HG03095 (cell line): ENCODE measurements around the gene CLEC9A.

ENCODE experiments used
- ATAC-seq: cut with Tn5 transposase; IDR thresholded peaks from one replicate; pipeline ENCODE4 v1.9.1; 2021; ENCODE audit warnings: moderate library complexity; ENCODE audit not compliant: unreplicated experiment

CLEC9A gene

GRCh38 chr12:10102322-10102721, 71.8 kb downstream of the CLEC9A start:
- no peak for ATAC-seq

GRCh38 chr12:10110256-10110844, 79.9 kb downstream of the CLEC9A start:
- no peak for ATAC-seq

DNA sequence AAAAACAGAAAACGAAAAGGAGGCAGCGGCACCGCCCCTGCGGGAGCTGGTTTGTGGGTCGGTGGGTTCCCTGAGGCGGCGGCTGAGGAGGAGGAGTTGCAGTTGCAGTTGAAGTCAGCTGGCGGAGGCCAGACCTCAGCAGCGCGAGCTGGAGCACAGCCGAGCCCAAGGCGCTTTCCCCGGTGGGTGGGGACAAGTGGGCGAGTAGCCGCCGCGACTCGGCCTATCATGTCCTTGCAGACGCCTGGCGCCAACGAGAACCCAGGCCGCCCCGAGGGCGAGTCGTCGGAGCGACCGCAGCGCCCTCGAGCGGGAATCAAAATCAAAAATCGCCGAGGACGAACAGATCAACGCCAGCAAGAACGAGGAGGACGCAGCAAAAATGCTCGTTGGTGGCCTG, 81.0 kb downstream of the CLEC9A start:
- no peak for ATAC-seq

DNA sequence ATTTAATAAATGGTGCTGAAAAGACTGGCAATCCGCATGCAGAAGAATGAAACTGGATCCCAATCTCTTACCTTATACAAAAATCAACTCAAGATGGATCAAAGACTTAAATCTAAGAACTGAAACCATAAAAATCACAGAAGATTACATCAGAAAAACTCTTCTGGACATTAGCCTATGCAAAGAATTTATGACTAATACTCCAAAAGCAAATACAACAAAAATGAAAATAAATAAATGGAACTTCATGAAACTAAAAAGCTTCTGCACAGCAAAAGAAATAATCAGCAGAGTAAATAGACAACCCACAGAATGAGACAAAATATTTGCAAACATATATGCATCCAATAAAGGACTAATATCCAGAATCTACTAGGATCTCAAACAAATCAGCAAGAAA, 82.6 kb downstream of the CLEC9A start:
- no peak for ATAC-seq

GRCh38 chr12:10113920-10114319, 83.4 kb downstream of the CLEC9A start:
- no peak for ATAC-seq

- no peak for ATAC-seq
These were observed 84.8 kb downstream of the CLEC9A start for GRCh38 chr12:10115311-10115710.
